OCI-LY3 (cell line): ENCODE data around the gene MRPS18A.

ENCODE experiments used
- H2AFZ ChIP-seq: fragments of 200-600, 300-600 bp; shearing (Covaris generic); 2 replicates; pipeline ENCODE4 v1.6.0; 2014; ENCODE audit warnings: antibody characterized with exemption, low read depth, low read length
- H3K27ac ChIP-seq: fragments of 200-600, 300-600 bp; sonication (generic); 2 replicates; pipeline ENCODE4 v1.5.1; 2014; ENCODE audit warnings: mild to moderate bottlenecking, low read length, moderate library complexity, mixed read lengths
- H3K27me3 ChIP-seq: fragments of 200-600, 300-600 bp; sonication (generic); 2 replicates; pipeline ENCODE4 v1.6.1; 2014; ENCODE audit warnings: low read depth, low read length, mixed read lengths
- H3K36me3 ChIP-seq: fragments of 200-600, 300-600 bp; sonication (generic); replicated peaks from 2 replicates; pipeline ENCODE3; 2014; ENCODE audit warnings: low read depth, low read length, mixed read lengths
- H3K4me1 ChIP-seq: fragments of 300-600, 200-600 bp; sonication (generic); 2 replicates; pipeline ENCODE4 v1.6.1; 2014; ENCODE audit warnings: low read length, mixed read lengths
- H3K4me2 ChIP-seq: fragments of 200-600, 300-600 bp; sonication (generic); 2 replicates; pipeline ENCODE4 v1.6.1; 2014; ENCODE audit warnings: low read length, mixed read lengths
- H3K4me3 ChIP-seq: fragments of 300-600, 200-600 bp; sonication (generic); 2 replicates; pipeline ENCODE4 v1.5.1; 2014; ENCODE audit warnings: antibody characterized with exemption, mild to moderate bottlenecking, low read length, moderate library complexity
- H3K79me2 ChIP-seq: fragments of 300-600, 200-600 bp; shearing (Covaris generic); 2 replicates; pipeline ENCODE4 v1.6.1; 2014; ENCODE audit warnings: mild to moderate bottlenecking, low read length, mixed read lengths
- H3K9ac ChIP-seq: fragments of 300-600, 200-600 bp; shearing (Covaris generic); 2 replicates; pipeline ENCODE4 v1.6.0; 2014; ENCODE audit warnings: mild to moderate bottlenecking, low read length, moderate library complexity
- H3K9me3 ChIP-seq: fragments of 200-600, 300-600 bp; shearing (Covaris generic); 2 replicates; pipeline ENCODE4 v1.6.1; 2014; ENCODE audit warnings: low read length, mixed read lengths; ENCODE audit not compliant: insufficient read depth
- H4K20me1 ChIP-seq: fragments of 200-600, 300-600 bp; sonication (generic); 2 replicates; pipeline ENCODE4 v1.6.1; 2016; ENCODE audit warnings: low read length, mixed read lengths; ENCODE audit not compliant: insufficient read depth
- EZH2phosphoT487 ChIP-seq: fragments of 200-600 bp; shearing (Covaris generic); IDR thresholded peaks from 2 replicates; pipeline ENCODE4 v1.6.1; 2018; ENCODE audit warnings: antibody characterized with exemption, mixed run types, low read depth
- TF ChIP-seq, protein P1 (sequence below): fragments of 200-600, 300-600 bp; sonication (generic); IDR thresholded peaks from 2 replicates; pipeline ENCODE4 v1.5.1; 2014; ENCODE audit warnings: antibody characterized with exemption, low read length, low read depth

Gene MRPS18A

DNA sequence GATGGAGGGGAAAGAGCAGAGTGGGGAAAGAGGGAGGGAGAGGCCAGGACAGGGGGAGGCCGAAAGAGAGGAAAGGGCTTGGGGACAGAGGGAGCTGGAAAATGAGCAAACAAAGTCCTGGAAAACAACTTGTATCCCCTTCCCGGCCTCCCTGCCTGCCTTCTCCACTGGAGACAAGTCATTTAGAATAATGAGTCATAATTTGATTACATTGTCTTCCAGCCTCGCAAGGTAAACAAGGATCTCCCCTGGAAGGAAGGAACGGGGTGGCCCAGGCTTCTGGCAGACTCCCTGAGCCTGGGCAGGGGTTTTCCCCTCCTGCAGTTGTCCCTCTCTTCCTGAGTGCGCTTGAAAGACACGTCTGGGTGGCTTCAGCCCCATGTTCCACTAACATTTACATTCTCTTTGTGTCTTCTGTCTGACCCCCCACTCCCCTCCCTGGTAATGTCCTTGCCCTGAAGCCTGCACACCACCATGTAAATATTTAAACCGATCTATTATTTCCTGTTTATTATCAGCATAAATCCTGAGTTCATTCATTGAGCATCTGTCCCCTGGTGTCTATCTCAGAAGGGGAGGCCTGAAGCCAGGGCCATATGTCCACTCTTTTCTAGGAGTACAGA is 12.1 kb upstream of the MRPS18A start:
- H2AFZ ChIP-seq, result no peak overlapping the region
- H3K36me3 ChIP-seq, result no peaks in the 10 kb centered on the region
- no peak overlapping the region for H3K9ac ChIP-seq
- H3K9me3 ChIP-seq, result no peaks in the 10 kb centered on the region
- H3K4me1 ChIP-seq, result peaks cover 52% of the 10 kb centered on the region
- no peak for TF ChIP-seq EZH2phosphoT487
- TF ChIP-seq, protein P1, sequence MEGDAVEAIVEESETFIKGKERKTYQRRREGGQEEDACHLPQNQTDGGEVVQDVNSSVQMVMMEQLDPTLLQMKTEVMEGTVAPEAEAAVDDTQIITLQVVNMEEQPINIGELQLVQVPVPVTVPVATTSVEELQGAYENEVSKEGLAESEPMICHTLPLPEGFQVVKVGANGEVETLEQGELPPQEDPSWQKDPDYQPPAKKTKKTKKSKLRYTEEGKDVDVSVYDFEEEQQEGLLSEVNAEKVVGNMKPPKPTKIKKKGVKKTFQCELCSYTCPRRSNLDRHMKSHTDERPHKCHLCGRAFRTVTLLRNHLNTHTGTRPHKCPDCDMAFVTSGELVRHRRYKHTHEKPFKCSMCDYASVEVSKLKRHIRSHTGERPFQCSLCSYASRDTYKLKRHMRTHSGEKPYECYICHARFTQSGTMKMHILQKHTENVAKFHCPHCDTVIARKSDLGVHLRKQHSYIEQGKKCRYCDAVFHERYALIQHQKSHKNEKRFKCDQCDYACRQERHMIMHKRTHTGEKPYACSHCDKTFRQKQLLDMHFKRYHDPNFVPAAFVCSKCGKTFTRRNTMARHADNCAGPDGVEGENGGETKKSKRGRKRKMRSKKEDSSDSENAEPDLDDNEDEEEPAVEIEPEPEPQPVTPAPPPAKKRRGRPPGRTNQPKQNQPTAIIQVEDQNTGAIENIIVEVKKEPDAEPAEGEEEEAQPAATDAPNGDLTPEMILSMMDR, result no peak
- peaks cover 39% of the 10 kb centered on the region for H3K27me3 ChIP-seq
- H3K27ac ChIP-seq, result no peak overlapping the region
- no peak overlapping the region for H3K4me3 ChIP-seq
- H3K79me2 ChIP-seq, result no peaks in the 10 kb centered on the region
- H4K20me1 ChIP-seq, result no peaks in the 10 kb centered on the region
- 0 out of 2 replicates have a peak overlapping the region, but pooled peaks have one; percentile 18 for H3K4me2 ChIP-seq

DNA sequence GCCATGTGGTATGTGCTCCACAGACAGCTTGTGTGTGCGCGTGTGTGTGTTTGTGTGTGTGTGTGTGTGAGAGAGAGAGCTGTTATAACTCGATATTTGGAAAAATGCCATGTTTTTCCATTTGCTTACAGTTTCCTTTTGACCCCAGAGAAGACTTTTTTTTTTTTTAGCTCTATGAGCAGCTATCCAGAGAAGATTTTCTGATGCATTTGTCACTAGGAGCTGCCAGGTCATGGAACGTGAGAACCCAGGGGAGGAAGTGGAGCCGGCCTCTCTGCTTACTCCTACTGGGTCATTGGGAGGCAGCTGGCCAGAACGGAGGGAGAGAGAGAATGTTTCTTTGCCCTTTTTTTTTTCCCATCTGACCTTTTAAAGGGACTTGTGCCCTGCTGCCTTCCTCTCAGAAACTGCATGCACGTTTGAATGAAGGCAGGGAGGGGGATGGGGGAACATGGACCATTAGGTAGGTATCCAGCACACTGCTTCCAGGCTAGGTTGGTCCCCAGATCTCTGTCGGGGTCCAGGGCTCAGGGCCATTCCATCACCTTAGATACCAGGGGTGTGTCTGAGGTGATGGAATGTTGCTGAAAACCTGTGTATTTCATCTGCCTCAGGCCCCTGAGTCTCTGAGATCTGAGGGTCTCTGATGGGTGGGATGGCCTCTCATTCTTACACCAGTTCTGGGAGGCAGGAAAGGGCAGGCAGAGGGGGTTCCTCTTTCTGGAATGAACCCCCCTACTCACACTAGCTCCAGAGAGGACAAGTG is 11.2 kb upstream of the MRPS18A start:
- no peak overlapping the region for H3K27ac ChIP-seq
- H3K9me3 ChIP-seq, result no peaks in the 10 kb centered on the region
- no peak overlapping the region for H3K4me2 ChIP-seq
- H4K20me1 ChIP-seq, result no peaks in the 10 kb centered on the region
- H2AFZ ChIP-seq, result no peak overlapping the region
- peaks cover 39% of the 10 kb centered on the region for H3K27me3 ChIP-seq
- H3K9ac ChIP-seq, result no peak overlapping the region
- H3K79me2 ChIP-seq, result no peaks in the 10 kb centered on the region
- no peaks in the 10 kb centered on the region for H3K36me3 ChIP-seq
- H3K4me1 ChIP-seq, result peaks cover 43% of the 10 kb centered on the region
- no peak for TF ChIP-seq EZH2phosphoT487
- TF ChIP-seq, protein P1, result no peak
- H3K4me3 ChIP-seq, result no peak overlapping the region

DNA sequence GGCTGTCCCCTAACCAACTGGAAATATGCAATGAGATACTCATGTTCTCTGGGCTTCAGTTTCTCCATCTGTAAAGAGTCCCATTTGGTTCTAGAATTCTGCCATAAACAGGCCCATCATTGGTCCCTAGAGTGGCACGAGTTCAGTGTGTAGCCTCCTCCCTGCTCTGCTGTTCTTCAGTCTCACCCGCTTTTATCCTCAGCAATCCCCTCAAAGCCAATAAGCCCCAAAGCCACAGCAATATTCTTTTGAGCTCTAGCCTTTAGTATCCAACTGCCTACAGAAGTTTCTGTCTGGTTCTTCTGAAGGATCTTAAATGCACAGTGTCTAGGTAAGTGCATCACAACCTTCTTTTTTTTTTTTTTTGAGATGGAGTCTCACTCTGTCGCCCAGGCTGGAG is 9.8 kb upstream of the MRPS18A start:
- H3K27me3 ChIP-seq, result peaks cover 38% of the 10 kb centered on the region
- H2AFZ ChIP-seq, result no peak overlapping the region
- peaks cover 30% of the 10 kb centered on the region for H3K4me1 ChIP-seq
- H3K27ac ChIP-seq, result no peak overlapping the region
- H3K36me3 ChIP-seq, result no peaks in the 10 kb centered on the region
- no peaks in the 10 kb centered on the region for H4K20me1 ChIP-seq
- no peak overlapping the region for H3K9ac ChIP-seq
- no peaks in the 10 kb centered on the region for H3K9me3 ChIP-seq
- H3K4me2 ChIP-seq, result no peak overlapping the region
- H3K4me3 ChIP-seq, result no peak overlapping the region
- TF ChIP-seq, protein P1, result no peak
- no peak for TF ChIP-seq EZH2phosphoT487
- H3K79me2 ChIP-seq, result no peaks in the 10 kb centered on the region

DNA sequence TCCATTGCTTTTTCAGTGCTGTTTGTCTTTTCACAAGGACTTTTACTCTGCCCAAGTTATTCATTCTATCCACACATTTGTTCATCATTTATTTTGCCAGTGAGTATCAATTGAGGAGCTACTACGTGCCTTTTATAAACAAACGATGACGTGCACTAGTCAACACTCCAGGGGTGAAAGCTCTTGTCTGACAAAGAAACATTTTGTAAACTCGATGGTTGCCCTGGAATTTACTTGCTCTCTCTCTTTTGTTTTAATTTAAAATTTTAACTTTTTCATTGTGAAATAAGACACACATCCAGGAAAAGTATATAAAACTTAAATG is 8.3 kb upstream of the MRPS18A start:
- peaks cover 28% of the 10 kb centered on the region for H3K27me3 ChIP-seq
- H3K4me2 ChIP-seq, result no peak overlapping the region
- H3K9ac ChIP-seq, result no peak overlapping the region
- no peak overlapping the region for H3K27ac ChIP-seq
- no peak overlapping the region for H2AFZ ChIP-seq
- no peak for TF ChIP-seq EZH2phosphoT487
- TF ChIP-seq, protein P1, result no peak
- H3K4me1 ChIP-seq, result peaks cover 16% of the 10 kb centered on the region
- H3K79me2 ChIP-seq, result no peaks in the 10 kb centered on the region
- H3K4me3 ChIP-seq, result no peak overlapping the region
- no peaks in the 10 kb centered on the region for H3K9me3 ChIP-seq
- no peaks in the 10 kb centered on the region for H3K36me3 ChIP-seq
- H4K20me1 ChIP-seq, result no peaks in the 10 kb centered on the region
